HCT116 (cell line): ENCODE results near the gene TAF12. TPM values are rescaled to one million over a fixed set of nuclear protein-coding genes. Genes with fewer than 3 reads are reported as not detected.
"Not testable (repeated sequence)": the region's sequence is repeated elsewhere in the genome, so short reads cannot be mapped to it uniquely, and the experiment has no call there.

ENCODE experiments used
- ATAC-seq: fragments of 200-7000 bp; cut with Tn5 transposase; 2 replicates; pipeline ENCODE4 v1.9.1; 2020; ENCODE audit warnings: mild to moderate bottlenecking, moderate library complexity
- BruUV-seq: library from RNA; stranded (reverse); fragments of 400-500 nt; replicated peaks from 2 replicates; lab custom pipeline; 2021; lab: Mats Ljungman, UMichigan
- CTCF ChIA-PET: fragments of 300-600 bp; sonication (Branson Sonifier 250); formaldehyde crosslinking; loops from one replicate; lab custom pipeline; 2021; ENCODE audit warnings: antibody characterized with exemption; lab: Charles Lee
- POLR2A ChIA-PET: fragments of 300-600, 350-600 bp; sonication (Branson Sonifier 250); formaldehyde crosslinking; loops from one replicate; lab custom pipeline; 2021; ENCODE audit warnings: antibody characterized with exemption; lab: Charles Lee
- RAD21 ChIA-PET, 2 experiments: fragments of 300-600 bp; sonication (Branson Sonifier 250); formaldehyde crosslinking; loops; one replicate each; lab custom pipeline; 2023; ENCODE audit warnings: low total read pairs in 2 of 2; ENCODE audit not compliant: uncharacterized antibody in 2 of 2, unreplicated experiment in 2 of 2, low non-redundant PET in 1 of 2; lab: Charles Lee
- DNase-seq: peaks from one replicate; pipeline ENCODE4 v3.0.0-alpha.2; 2010; ENCODE audit warnings: low read depth, low spot score
- H2AFZ ChIP-seq: fragments of 200-600 bp; shearing (Covaris generic), sonication (generic); 2 replicates; pipeline ENCODE4 v1.6.1; 2017; ENCODE audit warnings: low read depth, mixed run types, mixed read lengths, antibody characterized with exemption, low read length; ENCODE audit not compliant: poor library complexity, severe bottlenecking
- H3K27ac ChIP-seq: 2 replicates; pipeline ENCODE4 v1.5.1; 2012; ENCODE audit warnings: low read depth, low read length
- H3K27me3 ChIP-seq: fragments of 200-600 bp; sonication (generic); 2 replicates; pipeline ENCODE4 v1.6.1; 2016; ENCODE audit warnings: mixed run types, low read length, mixed read lengths; ENCODE audit not compliant: insufficient read depth
- H3K36me3 ChIP-seq, 2 experiments: fragments of 200-500 bp in 1 of 2; fragments of 200-600 bp in 1 of 2; sonication (Bioruptor generic) in 1 of 2; sonication (generic) in 1 of 2; 2 replicates each; pipeline versions ENCODE4 v1.5.1 to v1.6.1; 2014 to 2016; ENCODE audit warnings: low read length in 2 of 2, inconsistent platforms in 1 of 2, mixed read lengths in 1 of 2, mixed run types in 1 of 2; ENCODE audit not compliant: insufficient read depth in 2 of 2, control insufficient read depth in 1 of 2
- H3K4me1 ChIP-seq, 2 experiments: fragments of 200-600 bp in 1 of 2; sonication (generic) in 1 of 2; 2 replicates each; pipeline versions ENCODE4 v1.5.1 to v1.6.1; 2012 to 2017; ENCODE audit warnings: low read length in 2 of 2, inconsistent platforms in 1 of 2, mild to moderate bottlenecking in 1 of 2, mixed read lengths in 1 of 2, mixed run types in 1 of 2, moderate library complexity in 1 of 2; ENCODE audit not compliant: insufficient read depth in 2 of 2, control insufficient read depth in 1 of 2
- H3K4me2 ChIP-seq: fragments of 200-600 bp; sonication (generic); 2 replicates; pipeline ENCODE4 v1.6.1; 2017; ENCODE audit warnings: mixed run types, low read length, mixed read lengths
- H3K4me3 ChIP-seq, 2 experiments: fragments of 200-600 bp in 1 of 2; sonication (generic) in 1 of 2; replicated peaks in 1 of 2; 2 replicates each; pipeline ENCODE4 v1.5.1; 2011 to 2016; ENCODE audit warnings: low read length in 2 of 2, control low read depth in 1 of 2, low read depth in 1 of 2, mild to moderate bottlenecking in 1 of 2, mixed read lengths in 1 of 2, mixed run types in 1 of 2
- H3K79me2 ChIP-seq: fragments of 200-600 bp; sonication (generic); 2 replicates; pipeline ENCODE4 v1.6.1; 2017; ENCODE audit warnings: mild to moderate bottlenecking, mixed run types, low read length, moderate library complexity, mixed read lengths; ENCODE audit not compliant: insufficient read depth
- H3K9ac ChIP-seq: fragments of 200-600 bp; sonication (generic); 2 replicates; pipeline ENCODE4 v1.6.1; 2016; ENCODE audit warnings: low read length, mixed read lengths
- H3K9me2 ChIP-seq: fragments of 200-600 bp; sonication (generic), shearing (Covaris generic); 2 replicates; pipeline ENCODE4 v1.6.1; 2017; ENCODE audit warnings: mixed run types, mild to moderate bottlenecking, moderate library complexity; ENCODE audit not compliant: insufficient read depth
- H3K9me3 ChIP-seq, 2 experiments: fragments of 200-500 bp in 1 of 2; fragments of 200-600 bp in 1 of 2; sonication (Bioruptor generic) in 1 of 2; sonication (generic) in 1 of 2; 2 replicates each; pipeline ENCODE4 v1.6.1; 2014 to 2017; ENCODE audit warnings: low read length in 2 of 2, mixed read lengths in 2 of 2, inconsistent platforms in 1 of 2, low read depth in 1 of 2, mild to moderate bottlenecking in 1 of 2, mixed run types in 1 of 2, moderate library complexity in 1 of 2; ENCODE audit not compliant: control insufficient read depth in 1 of 2, insufficient read depth in 1 of 2
- H4K20me1 ChIP-seq: fragments of 200-600 bp; sonication (generic), shearing (Covaris generic); 2 replicates; pipeline ENCODE4 v1.6.1; 2017; ENCODE audit warnings: mixed run types, mild to moderate bottlenecking, moderate library complexity; ENCODE audit not compliant: insufficient read depth
- CBX3 ChIP-seq: IDR thresholded peaks from 2 replicates; pipeline ENCODE4 v1.6.1; 2012; ENCODE audit warnings: low read depth
- EGR1 ChIP-seq: IDR thresholded peaks from 2 replicates; pipeline ENCODE4 v1.6.1; 2012; ENCODE audit warnings: low read depth
- FOSL1 ChIP-seq: IDR thresholded peaks from 2 replicates; pipeline ENCODE4 v1.6.1; 2012; ENCODE audit warnings: low read depth
- JUND ChIP-seq: IDR thresholded peaks from 2 replicates; pipeline ENCODE4 v1.6.1; 2012
- MAX ChIP-seq: IDR thresholded peaks from 2 replicates; pipeline ENCODE4 v1.6.1; 2012
- RAD21 ChIP-seq: IDR thresholded peaks from 2 replicates; pipeline ENCODE4 v1.6.1; 2012; ENCODE audit warnings: low read depth, mild to moderate bottlenecking
- REST ChIP-seq: IDR thresholded peaks from 2 replicates; pipeline ENCODE4 v1.6.1; 2012; ENCODE audit warnings: low read depth
- SP1 ChIP-seq: IDR thresholded peaks from 2 replicates; pipeline ENCODE4 v1.6.1; 2012; ENCODE audit warnings: low read depth
- intact Hi-C: fragments of 100-400 bp; cut with micrococcal nuclease; formaldehyde crosslinking; loops from 2 replicates; pipeline ENCODE4 v1.10.0; 2022
- total RNA-seq: library from RNA; stranded (reverse); gene quantifications from one replicate; pipeline ENCODE4 v1.2.1, GENCODE V29; 2021; ENCODE audit not compliant: unreplicated experiment

The TAF12 gene
- total RNA-seq, 1 experiment from 2014 or later: 39.0 TPM

DNA sequence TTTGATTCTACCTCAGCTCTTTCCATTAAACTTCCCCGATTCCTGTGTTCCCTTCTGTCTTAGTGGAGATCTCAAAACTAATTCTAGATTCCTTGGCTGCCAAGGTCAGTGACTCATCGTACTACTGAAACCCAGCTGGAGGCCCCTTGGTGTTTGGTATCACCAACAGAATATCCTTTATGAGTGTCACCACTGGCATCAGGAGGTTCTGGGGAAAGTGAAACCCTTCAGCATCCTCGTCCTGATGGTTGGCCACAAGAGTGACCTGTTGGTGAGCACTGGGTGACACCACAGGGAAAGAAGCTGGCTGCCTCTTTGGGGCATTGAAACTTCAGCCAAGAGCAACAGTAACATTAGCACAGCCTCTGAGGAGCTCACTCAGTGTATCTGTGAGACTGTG lies 41.2 kb downstream of the TAF12 start:
- Histone ChIP-seq H3K27ac (peak overlapping the region; percentile 57), H4K20me1 (no peaks in the 10 kb centered on the region), H3K9me2 (no peaks in the 10 kb centered on the region), H3K9me3 (no peaks in the 10 kb centered on the region), H2AFZ (no peak overlapping the region), H3K27me3 (no peaks in the 10 kb centered on the region), H3K36me3 (peaks cover 8 to 22% of the 10 kb centered on the region in 2 experiments), H3K4me2 (peak overlapping the region; percentile 67), H3K79me2 (no peaks in the 10 kb centered on the region), H3K9ac (peak overlapping the region; percentile 45), H3K4me3 (peak overlapping the region in 1 of 2 experiments; percentile 31; a peak in 3 of 4 replicates), H3K4me1 (peaks cover 17 to 33% of the 10 kb centered on the region in 2 experiments)
- ATAC-seq (peak; percentile 83), DNase-seq (peak; percentile 66)
- intact Hi-C loops: loop anchor here (2.0 to 5.0 kb wide), 4 partner anchors 193 to 744 kb away; no protein-coding TSS in a partner anchor
- BruUV-seq: no TSS peak
- RAD21 ChIA-PET: no interaction called here
- TF ChIP-seq SP1: peak; percentile 51; the same call in 1 of the 2 replicates
- TF ChIP-seq JUND: peak; percentile 88
- TF ChIP-seq RAD21: peak; percentile 33; the same call in 1 of the 2 replicates
- TF ChIP-seq CBX3: peak; percentile 43; the same call in 1 of the 2 replicates
- TF ChIP-seq EGR1: no peak
- TF ChIP-seq FOSL1: peak; percentile 81
- 0 out of 2 replicates have a peak, but pooled peaks have one; percentile 21 for TF ChIP-seq MAX
- TF ChIP-seq REST: no peak
- POLR2A ChIA-PET: interaction anchor here (2.0 to 2.9 kb wide), 3 partner anchors 19 to 91 kb away, joined by 5 to 22 read pairs (median 6); no protein-coding TSS in a partner anchor
- CTCF ChIA-PET: interaction anchor here (1.4 to 3.3 kb wide), 8 partner anchors 75 to 352 kb away, joined by 3 to 21 read pairs (median 11); no protein-coding TSS in a partner anchor

DNA sequence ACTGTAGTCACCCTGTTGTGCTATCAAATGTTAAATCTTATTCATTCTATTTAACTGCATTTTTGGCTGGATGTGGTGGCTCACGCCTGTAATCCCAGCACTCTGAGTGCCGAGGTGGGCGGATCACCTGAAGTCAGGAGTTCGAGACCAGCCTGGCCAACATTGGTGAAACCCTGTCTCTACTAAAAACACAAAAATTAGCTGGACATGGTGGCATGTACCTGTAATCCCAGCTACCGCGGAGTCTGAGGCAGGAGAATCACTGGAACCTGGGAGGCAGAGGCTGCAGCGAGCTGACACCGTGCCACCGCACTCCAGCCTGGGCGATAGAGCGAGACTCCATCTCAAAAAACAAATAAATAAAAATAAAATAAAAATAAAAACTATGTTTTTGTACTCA lies 46.6 kb downstream of the TAF12 start:
- RAD21 ChIA-PET, DNase-seq, ATAC-seq, BruUV-seq, H3K4me3 ChIP-seq, intact Hi-C loops, H3K79me2 ChIP-seq, H3K27ac ChIP-seq, H3K27me3 ChIP-seq, H3K9me2 ChIP-seq, H3K4me2 ChIP-seq, H2AFZ ChIP-seq, H4K20me1 ChIP-seq, CTCF ChIA-PET, H3K9ac ChIP-seq, H3K9me3 ChIP-seq, H3K36me3 ChIP-seq: not testable (repeated sequence)
- peaks cover 5 to 17% of the 10 kb centered on the region in 2 experiments; a peak in 3 of 4 replicates for H3K4me1 ChIP-seq
- POLR2A ChIA-PET: interaction anchor here (1.2 kb wide), 1 partner anchor 14 kb away, joined by 6 read pairs; no protein-coding TSS in a partner anchor
